Stimulated activated CD4-positive, alpha-beta T cell treated with anti-CD3 and anti-CD28 coated beads, Interleukin-12 subunit alpha, Interleukin-12 subunit beta, amount 100 ng/mL, for 4 hours (primary cell): Measurements from ENCODE around the gene EPGN.

Experiments
- DNase-seq: peaks from one replicate; pipeline ENCODE4 v3.0.0-alpha.2; 2020

Gene EPGN, protein sequence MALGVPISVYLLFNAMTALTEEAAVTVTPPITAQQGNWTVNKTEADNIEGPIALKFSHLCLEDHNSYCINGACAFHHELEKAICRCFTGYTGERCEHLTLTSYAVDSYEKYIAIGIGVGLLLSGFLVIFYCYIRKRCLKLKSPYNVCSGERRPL

DNA sequence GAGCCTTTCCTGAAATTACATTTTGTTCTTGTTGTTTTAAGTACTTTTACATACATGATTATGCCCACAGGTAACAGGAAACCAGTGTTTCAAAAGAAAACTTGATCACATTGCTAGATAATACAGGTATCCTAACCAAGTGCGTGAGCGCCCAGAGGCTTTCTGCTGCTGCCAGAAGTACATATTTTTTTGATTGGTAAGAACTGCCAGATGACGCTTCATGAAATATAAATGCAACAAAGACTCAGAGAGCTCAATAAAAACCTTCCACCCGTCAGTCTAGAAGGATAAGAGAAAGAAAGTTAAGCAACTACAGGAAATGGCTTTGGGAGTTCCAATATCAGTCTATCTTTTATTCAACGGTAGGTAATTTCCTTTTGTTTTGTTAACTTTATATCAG lies at the start of gene EPGN:
Gene EPGN (plus strand): TSS at position 256 of the 400 bp plus-strand sequence. CDS start 64 bp downstream, at position 320.
- DNase-seq: no peak

DNA sequence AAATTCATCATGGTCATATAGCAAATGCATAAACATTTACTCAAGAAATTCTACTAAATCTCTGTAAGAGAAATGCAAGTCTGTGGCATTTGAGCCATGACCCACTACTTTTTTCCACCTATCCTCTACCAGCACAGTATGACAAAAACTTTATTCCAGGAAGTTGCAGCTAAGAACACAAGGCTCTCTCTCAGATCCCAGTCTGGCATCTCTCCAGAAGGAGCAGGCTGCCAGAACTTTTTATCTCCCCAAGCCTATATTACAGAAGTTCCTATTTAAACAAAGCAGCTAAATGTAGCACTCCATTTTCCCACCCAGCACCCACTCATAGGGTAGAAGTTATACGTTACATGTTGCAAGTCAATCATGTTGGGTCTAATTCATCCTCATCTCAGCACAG lies 49.3 kb upstream of the EPGN start:
- no peak for DNase-seq

DNA sequence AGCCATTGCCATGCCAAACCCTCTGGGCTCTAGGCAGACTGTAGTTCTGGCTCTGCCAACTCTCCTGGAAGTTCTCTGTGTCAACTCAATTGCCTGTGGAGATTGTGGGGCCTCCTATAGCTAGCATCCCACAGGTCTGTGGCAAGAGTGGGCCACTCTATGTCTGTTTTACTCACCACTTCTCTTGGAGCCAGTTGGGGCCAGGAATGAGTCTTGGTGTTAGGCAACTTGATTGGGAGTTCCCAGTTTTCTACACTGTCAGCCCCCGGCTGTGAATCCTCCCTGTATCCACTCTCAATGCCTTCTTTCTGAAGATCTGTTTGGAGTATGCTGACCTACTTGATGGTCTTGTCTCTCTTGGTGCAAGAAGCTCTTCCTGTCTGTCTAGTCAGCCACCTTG lies 48.2 kb upstream of the EPGN start:
- no peak for DNase-seq

DNA sequence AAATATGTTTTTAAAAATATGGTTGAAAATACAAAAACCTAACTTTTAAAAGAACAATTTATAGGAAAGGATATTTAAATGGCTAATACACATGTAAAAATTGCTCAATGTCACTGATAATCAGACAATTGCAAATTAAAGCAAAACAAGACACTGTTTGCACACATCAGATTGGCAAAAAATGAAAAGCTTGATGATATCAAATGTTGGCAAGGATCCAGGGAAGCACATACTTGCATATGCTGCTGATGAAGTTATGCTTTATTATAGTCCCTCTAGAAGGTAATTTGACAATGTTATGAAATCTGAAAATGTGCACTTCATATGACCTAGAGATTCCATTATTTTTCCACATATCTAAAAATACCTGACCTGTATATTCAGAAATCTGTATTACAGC lies 45.7 kb upstream of the EPGN start:
- no peak for DNase-seq

DNA sequence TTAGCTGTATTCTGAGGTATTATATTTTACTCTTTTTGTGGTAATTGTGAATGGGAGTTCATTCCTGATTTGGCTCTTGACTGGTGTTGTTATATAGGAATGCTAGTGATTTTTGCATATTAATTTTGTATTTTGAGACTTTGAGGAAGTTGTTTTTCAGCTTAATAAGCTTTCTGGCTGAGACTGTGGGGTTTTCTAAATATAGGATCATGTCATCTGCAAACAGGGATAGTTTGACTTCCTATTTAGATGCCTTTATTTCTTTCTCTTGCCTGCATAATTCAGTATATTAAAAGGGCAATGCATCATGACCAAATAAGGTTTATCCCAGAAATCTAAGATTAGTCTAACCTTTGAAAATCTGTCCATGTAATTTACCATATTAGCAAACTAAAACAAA lies 44.7 kb upstream of the EPGN start:
- no peak for DNase-seq

DNA sequence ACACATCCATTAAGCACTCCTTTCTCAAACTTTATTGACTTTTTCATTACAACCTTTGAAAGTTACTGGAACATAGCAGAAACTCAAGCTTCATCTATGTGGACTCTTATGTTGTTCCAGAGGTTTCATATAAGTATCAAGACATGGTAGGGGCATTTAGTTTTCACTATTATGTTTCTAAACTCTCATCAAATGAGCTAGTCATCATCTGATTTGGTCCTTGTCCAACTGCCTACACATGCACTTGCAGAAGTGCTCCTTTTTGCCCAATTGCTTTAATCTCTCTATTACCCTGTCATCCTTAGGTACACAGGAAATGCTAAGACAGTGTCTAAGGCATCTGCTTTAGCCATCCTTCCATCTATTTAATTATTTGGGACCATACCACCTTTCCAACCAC lies 42.2 kb upstream of the EPGN start:
- DNase-seq: no peak

DNA sequence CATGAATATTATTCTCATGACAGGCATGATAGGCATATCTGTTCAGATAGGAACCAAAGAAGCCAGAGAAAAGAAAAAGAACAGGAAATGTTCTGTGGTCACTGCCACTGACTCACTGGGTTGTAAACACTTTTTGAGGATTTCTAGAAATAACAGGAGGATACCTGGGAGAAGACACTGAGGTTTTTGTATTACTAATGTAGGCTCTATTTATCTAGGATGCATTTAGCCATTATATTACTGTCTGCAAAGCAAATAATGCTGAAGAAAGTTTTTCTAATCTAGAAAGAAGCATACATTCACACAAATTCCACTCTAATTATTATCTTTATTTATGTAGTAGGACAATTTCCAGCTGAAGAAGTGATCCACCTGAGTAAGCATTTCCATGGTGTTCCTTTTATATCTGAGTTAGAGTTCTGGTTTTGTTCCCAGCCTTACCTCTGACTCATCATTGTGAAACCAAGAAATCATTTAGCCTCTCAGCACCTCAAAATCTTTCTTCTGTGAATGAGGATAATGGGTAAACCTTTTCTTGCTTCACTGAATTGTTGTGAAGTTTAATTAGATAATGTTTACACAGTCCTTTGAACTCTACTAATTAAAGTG lies 40.2 kb upstream of the EPGN start:
- DNase-seq: no peak

DNA sequence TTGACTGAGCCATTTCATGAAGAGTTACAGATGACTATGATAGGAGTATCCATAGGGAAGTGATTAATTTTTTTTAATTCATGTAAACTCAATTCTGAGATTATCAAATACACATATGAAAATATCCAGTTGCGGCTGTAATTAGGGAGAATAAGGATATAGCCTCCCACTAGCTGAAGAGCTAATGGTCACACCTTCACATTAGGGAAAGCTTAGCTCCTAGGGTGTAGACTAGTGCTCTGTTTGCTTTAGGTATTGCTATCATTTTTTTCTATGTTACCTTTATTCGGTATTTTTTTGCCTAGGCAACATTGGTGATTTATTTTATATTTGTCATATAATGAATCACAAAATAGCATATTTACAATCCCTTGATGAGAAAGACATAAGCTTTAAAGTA lies 39.6 kb upstream of the EPGN start:
- DNase-seq: no peak

DNA sequence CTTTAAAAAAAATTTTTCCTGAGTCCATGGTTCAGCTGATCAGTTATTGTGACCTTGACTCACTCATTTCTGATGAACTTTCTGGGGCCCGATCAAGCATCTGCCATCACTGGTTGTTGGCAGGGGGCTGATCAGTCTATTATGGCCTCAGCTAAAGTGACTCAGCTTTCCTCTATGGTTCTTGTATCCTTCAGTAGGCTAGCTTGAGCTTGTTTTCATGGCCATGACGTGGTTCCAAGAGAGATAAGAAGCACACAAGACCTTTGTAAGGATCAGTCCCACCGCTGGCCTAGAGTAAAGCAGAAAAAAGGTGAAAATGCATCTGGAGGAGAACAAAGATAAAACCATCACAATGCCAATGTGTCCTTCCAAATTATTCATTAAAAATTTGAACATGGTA lies 29.8 kb upstream of the EPGN start:
- no peak for DNase-seq

DNA sequence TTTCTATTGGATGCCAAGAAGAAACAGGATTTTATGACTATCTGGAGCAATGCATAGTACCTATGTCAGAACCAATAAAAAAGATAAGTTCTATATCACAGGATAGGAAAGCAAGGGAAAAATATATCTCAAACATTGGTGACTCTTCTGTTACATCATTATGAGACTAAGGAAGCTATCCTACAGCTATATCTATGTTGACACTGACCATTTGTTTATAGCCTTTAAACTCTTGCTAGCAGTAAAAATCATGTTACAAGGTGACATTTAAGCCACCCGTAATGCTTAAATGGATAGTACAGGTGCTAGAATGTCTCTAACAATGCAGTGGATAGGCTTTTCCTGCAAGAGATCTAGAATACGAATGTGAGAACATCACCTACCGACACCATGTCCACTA lies 28.6 kb upstream of the EPGN start:
- no peak for DNase-seq

DNA sequence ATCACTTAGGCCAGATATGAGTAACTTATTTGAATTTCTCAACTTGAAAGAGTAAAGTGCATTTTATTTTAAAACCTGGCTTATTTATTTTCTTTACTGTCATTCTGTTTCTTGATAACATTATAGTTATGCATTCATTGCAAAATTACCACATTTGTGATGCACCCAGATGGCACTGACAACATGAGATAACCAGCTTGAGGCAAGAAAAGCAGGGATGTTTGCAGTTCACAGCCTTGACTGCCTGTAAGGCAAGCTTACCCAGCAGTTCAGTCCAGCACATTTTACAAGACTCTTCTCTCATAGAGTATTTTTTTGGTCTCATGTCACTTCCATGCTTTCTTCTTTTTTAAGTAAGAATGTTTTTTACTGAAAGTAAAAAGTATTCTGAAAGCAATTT lies 25.3 kb upstream of the EPGN start:
- DNase-seq: no peak

DNA sequence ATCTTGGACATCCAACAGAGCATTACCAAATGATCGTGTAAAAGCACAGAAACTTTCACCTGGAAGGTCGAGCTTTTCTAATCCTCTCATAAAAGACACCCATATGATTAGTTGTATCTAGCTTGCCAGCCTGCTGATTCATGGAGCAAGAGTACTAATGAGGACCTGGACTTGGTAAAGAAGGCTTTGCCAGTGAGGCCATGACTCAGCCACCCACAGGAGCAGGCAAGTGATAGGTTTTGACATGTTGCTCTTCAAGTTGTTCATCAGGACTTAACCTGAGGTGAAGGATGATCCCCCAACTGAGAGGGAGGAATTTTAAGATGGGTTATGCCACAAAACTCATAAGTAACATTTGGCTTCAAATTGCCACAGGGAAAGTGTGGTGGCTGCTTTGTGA lies 24.7 kb upstream of the EPGN start:
- no peak for DNase-seq

DNA sequence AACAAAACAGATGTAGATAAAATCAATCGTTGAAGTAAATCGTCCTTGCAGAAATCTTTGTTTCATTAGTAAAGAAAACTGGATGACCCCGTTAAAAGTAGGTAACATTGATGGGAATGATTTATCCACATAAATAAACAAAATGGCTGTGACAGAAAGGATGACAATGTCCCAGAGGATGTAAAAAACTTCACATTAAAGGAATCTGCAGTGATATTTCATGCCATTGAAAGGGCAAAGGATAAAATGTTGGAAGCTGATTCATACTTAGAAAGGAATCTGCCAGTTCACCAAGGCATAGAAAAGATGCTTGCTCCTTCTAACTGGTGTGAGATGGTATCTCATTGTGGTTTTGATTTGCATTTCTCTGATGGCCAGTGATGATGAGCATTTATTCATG lies 24.2 kb upstream of the EPGN start:
- DNase-seq: no peak

DNA sequence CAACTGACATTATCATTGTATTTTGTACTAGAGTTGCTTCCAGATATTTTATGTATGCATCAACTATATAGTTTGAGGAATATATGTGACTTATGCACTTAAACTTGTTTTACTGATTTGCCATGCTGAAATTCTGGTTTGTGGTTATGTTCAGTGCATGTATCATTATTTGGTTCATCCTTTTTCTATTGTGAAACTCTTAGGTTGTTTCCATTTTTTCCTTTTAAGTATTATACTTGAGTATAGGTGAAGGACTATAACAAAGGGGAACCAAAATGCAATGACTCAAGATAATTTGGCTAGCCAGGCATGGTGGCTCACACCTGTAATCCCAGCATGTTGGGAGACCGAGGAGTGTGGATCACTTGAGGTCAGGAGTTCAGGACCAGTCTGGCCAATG lies 21.1 kb upstream of the EPGN start:
- no peak for DNase-seq

DNA sequence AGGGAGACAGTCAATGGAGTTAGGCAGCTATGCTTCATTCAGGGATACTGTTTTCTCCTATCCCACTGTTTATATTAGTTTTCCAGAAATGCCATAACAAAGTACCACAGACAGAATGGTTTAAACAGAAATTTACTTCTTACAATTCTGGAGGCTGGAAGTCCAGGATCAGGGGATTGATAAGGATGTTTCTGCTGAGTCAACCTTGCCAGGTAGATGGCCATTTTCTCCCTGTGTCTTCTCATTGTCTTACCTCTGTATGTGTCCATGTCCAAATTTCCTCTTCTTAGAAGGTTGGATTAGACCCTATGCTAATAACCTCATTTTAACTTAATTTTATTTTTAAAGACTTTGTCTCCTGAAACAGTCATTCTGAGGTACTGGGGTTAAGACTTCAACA lies 20.5 kb upstream of the EPGN start:
- no peak for DNase-seq

DNA sequence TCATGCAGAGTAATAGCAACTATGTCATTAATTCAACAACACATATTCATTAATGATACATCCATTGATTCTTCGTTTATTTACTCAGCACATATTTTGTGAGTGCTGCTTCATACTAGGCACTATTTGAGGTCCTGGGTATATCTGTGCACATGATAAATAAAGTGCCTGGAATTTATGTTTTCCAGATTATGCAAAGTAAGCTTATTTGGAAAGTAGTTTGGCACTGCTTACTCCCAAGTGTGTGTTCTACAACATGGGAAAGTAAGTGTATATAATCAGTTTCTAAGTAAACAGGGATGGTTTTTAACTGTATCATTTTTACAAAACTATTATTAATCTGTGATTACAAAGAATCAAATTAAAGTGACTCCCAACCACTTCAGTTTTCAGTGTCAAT lies 16.8 kb upstream of the EPGN start:
- DNase-seq: no peak

DNA sequence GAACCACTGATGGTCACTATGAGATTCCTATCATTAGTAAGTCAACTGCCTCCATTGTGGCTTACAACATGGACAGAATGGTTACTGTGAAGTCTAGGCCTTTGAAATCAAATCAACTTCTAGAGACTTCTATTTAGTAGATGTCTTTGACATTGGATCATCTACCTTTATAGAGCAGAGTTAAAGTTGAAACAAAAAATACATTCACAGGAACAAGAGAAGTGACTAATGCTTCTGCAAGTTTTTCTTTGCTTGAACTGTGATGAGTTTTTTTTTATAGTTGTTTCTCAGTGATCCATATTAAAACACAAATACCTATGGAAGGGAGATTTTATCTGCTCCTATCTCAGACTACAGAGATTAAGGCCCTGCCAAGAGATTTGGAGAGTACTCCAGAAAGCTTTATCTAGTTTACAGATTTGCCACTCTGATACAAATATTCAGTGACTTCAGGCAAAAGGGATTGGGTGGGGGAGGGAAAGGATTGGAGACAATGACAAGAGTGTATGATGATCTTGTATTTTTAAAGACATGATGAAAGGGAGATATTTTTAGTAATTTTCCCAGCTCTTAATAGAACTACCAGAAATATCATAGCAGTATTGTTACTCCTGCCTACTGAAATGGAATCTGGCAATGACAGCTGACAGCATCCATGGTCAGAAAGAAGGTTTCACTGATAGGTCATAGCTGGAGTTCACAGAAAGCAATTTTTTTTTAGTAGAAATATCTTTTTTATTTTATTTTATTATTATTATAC lies 16.0 kb upstream of the EPGN start:
- DNase-seq: no peak

DNA sequence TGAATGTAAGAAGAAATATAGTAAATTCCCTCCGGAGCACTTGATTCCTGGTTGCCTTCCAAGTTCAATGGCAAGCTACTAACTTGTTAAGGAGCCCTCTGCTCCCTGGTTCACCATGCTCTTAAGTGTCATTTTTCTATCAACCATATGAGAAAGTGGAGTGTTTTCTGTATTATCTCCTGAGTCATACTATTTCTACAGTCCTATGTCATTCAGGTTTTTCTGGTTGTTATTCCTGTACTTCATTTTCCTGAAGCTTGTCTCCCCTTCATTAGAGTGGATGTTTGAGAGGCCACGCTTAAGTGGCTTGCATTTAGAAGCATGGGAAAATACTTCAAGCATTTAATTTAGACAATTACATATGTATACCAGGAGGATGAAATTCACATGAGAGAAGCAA lies 14.7 kb upstream of the EPGN start:
- no peak for DNase-seq

DNA sequence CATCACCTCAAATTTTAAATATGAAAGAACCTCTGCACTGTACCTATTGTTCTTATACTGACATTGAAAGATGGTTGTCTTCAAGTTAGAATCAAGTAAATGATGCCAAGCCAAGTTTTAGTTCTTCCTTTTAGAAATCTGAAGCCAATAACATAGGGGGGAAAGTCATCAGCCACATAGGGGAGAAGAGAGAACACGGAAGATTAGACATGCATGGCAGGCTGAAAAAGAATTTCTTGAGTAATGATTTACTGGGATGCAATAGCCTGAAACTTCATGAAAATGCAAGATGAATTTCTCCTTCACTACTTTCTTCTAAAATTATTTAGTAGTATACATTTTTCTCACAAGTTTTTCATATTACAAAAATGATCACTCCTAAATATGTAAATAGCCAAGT lies 13.6 kb upstream of the EPGN start:
- DNase-seq: no peak

DNA sequence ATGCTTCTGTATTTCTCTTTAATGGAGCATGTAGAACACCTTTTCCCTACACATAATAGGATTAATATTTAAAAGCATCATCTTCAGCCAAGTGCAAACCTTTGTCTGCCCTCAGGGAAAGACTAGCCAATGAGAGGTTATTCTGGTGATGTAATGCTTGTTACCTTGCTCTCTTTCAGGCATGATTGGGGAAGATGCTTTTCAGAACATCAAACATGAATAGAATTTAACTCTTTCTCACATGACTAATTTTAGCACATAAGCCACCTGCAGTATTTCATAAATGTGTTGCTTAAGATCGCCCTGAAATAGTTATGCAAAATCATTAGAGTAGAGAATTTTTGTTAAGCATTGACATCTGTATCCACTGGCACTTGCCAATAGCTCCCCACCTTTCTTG lies 10.7 kb upstream of the EPGN start:
- no peak for DNase-seq

DNA sequence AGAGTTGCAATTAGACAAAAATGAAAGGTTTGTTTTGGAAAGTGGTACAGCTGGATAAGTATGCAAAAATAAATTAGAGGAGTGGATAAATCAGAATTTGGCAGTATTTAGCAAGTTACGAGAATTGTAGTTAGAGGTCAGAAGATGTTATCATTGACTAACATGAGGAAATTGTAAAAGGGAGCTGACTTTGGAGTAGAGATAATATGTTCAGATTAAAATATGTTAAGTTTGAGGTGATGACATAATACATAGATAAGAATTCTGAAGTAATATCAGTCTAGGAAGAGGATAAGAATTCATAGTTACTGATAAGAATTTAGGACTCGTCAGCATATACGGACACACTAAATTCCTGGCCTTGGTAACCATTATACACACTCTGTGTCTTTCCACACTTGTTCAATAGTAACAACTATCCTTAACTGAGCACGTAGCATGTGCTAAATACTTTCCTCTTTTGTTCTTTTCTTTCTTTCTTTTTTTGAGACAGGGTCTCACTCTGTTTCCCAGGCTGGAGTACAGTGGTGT lies 4.1 kb upstream of the EPGN start:
- no peak for DNase-seq

DNA sequence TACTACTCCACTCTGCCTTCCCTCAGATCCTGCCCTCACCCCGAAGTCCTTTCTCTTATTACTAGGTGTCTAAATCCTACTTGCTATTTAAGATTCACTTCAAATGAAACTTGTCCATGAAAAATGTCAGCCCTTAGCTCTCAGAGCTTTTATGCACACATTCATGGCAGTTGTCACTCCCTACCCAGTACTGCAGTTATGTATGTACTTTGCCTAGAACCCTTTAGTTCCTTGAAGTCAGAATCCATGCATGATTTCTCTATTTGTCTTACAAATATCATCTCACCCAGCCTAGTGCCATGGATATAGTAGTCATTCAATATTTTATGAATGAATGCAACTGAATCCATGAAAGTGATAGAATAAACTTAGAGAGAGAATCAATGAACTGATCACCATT lies 3.3 kb upstream of the EPGN start:
- no peak for DNase-seq

DNA sequence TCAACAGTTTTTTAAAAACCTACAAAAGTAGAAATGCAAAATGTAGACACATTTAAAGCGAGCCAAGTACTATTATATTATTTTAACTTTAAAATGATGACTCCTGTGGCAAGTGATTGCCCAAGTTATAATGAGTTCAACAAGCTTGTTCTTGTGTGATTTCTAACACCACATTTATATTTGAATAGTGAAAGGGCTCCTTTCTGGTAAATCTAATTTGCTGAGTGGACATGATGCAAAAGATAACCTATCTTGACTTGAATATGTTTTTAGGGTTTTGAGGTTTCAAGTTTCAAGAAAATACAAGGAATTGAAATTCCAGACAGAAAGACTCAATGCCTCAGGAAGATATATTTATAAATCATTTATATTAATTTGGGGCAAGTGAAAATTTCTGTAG lies 1.1 kb upstream of the EPGN start:
- DNase-seq: no peak

DNA sequence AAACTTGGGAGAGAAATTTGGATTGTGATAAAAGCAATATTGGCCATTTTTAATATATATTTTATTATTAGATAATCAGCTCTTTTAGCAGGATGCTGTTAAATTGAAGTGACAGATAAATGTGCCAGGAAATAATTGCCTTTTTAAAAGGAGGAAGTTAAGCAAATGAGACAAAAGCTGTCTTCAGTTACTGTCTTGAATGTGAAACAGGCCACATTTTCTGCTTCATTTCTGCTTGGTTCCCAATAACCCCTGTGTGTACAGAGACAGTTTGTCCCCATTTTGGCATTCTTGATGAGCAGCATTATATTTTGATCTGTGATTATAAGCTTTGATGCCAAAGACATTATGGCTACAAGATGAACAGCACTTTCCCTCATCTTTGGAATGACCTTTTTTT lies 953 bp downstream of the EPGN start:
- no peak for DNase-seq
